OCI-LY1 (cell line): ENCODE results near the gene NCEH1.

ENCODE experiments used
- EZH2 ChIP-seq: fragments of 200-600 bp; sonication (generic), shearing (Covaris generic); IDR thresholded peaks from 2 replicates; pipeline ENCODE4 v1.8.0; 2017; ENCODE audit warnings: borderline replicate concordance, mixed run types, mild to moderate bottlenecking, antibody characterized with exemption, low read length, moderate library complexity, mixed read lengths
- TF ChIP-seq, protein P1 (sequence below): fragments of 200-600 bp; sonication (generic), shearing (Covaris generic); IDR thresholded peaks from 2 replicates; pipeline ENCODE4 v1.5.1; 2017; ENCODE audit warnings: mild to moderate bottlenecking, antibody characterized with exemption, low read length, moderate library complexity, mixed read lengths

DNA sequence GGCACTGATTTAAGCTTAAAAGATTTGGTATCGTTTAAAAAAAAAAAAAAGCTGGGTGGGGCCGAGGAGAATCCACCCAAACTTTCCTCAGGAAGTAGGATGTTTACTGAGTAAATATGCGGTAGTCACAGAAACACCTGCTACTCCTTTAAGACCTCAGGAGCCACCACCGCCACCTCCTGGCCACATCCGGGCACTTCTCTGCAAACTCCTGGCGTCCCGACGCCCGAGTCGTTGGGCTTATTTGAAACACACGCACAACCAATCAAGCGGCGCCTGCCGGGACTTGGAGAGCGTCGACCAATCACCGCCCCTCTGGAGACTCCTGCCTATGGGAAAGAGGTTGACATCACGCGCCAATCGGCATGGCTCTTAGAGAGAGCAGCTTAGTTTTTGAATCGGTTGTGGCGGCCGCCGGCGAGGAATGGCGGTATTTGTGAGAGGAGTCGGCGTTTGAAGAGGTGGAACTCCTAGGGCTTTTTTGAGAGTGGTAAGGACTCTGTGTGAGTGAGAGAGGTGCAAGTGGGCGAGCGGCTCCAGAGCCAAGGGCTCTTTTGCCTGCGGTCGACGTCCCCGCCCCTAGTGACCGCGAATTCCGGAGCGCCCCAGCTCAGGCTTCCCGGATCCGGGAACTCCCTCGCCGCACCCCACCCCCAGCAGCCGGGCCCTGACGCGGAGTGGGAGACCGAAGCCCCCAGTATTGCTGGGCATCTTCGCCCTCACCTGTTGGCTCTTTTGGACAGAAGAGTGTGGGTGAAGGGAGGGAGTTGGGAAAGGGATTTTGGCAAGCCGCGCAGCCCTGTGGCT is 39.7 kb upstream of the NCEH1 start, which contains the start of gene ECT2:
- TF ChIP-seq, protein P1, sequence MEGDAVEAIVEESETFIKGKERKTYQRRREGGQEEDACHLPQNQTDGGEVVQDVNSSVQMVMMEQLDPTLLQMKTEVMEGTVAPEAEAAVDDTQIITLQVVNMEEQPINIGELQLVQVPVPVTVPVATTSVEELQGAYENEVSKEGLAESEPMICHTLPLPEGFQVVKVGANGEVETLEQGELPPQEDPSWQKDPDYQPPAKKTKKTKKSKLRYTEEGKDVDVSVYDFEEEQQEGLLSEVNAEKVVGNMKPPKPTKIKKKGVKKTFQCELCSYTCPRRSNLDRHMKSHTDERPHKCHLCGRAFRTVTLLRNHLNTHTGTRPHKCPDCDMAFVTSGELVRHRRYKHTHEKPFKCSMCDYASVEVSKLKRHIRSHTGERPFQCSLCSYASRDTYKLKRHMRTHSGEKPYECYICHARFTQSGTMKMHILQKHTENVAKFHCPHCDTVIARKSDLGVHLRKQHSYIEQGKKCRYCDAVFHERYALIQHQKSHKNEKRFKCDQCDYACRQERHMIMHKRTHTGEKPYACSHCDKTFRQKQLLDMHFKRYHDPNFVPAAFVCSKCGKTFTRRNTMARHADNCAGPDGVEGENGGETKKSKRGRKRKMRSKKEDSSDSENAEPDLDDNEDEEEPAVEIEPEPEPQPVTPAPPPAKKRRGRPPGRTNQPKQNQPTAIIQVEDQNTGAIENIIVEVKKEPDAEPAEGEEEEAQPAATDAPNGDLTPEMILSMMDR, result peak; percentile 76
- TF ChIP-seq EZH2, result no peak
